Measurements from ENCODE around the gene TMTC1. TPM values are rescaled to one million over a fixed set of nuclear protein-coding genes. Genes with fewer than 3 reads are reported as not detected.

TMTC1 gene
- total and polyA plus RNA-seq, 2 of the 8 experiments (the other 6 are each of a cell fraction or from before 2014, with no cell fraction given): 15.4 to 20.8 TPM

GRCh38 chr12:29741342-29742241 lies 42.1 kb downstream of the TMTC1 start:
- peaks cover 0 to 4% (median under 1%) of the 10 kb centered on the region in 4 experiments; a peak in 2 of 8 replicates for H3K36me3 ChIP-seq (ENCODE audit: control insufficient read depth in 2 of 4, insufficient read depth in 4 of 4, low read length in 3 of 4)
- no peak overlapping the region for H3K56ac ChIP-seq (replicated peaks; ENCODE audit: insufficient read length, low read depth, low read length)
- no peaks in the 10 kb centered on the region for H3K79me1 ChIP-seq (ENCODE audit: low read depth, low read length)
- H2BK15ac ChIP-seq (ENCODE audit: low read length): no peak overlapping the region
- no peaks in the 10 kb centered on the region for H3K23me2 ChIP-seq (ENCODE audit: low read depth, low read length)
- H3K27ac ChIP-seq (ENCODE audit: low read depth, low read length): no peak overlapping the region
- H2BK120ac ChIP-seq (replicated peaks; ENCODE audit: low read depth, low read length): no peak overlapping the region
- H2BK5ac ChIP-seq (ENCODE audit: low read depth, low read length): no peak overlapping the region
- H4K8ac ChIP-seq (ENCODE audit: extremely low read depth, insufficient read depth, low read length): no peak overlapping the region
- no peak overlapping the region for H4K5ac ChIP-seq (ENCODE audit: insufficient read length, low read depth, low read length)
- peaks cover 0 to 8% (median 7%) of the 10 kb centered on the region in 4 experiments; a peak in 5 of 7 replicates for H3K4me1 ChIP-seq (replicated peaks in 1 of 4; ENCODE audit: control insufficient read depth in 3 of 4, insufficient read depth in 4 of 4, low read length in 3 of 4)
- H3K79me2 ChIP-seq (ENCODE audit: control insufficient read depth in 1 of 2, insufficient read depth in 2 of 2, low read length in 2 of 2): no peaks in the 10 kb centered on the region
- H2AFZ ChIP-seq (ENCODE audit: low read length): no peak overlapping the region
- ChIA-PET CTCF (ENCODE audit: partially characterized antibody) (interaction anchor here (0.6 kb wide), 1 partner anchor 32 kb away, joined by 3 read pairs; no protein-coding TSS in a partner anchor), POLR2A (ENCODE audit: partially characterized antibody) (interaction anchor here (1.7 kb wide), 1 partner anchor 18 kb away, joined by 3 read pairs; no protein-coding TSS in a partner anchor)
- H3K9ac ChIP-seq (replicated peaks in 1 of 4; ENCODE audit: extremely low read depth in 1 of 4, low read depth in 3 of 4, low read length in 3 of 4): no peak overlapping the region
- no peak overlapping the region for H2BK12ac ChIP-seq (ENCODE audit: low read depth, low read length)
- 92% methylated on average over 7 of the region's 7 CpGs; no CpG with 5 or more reads in 1 of the 2 experiments for WGBS, 2 experiments (ENCODE audit: extremely low coverage in 1 of 2, insufficient coverage in 1 of 2, insufficient read length in 1 of 2, insufficient replicate concordance in 2 of 2, low coverage in 1 of 2, low lambda C conversion rate in 2 of 2, missing lambda C conversion rate in 1 of 2)
- no peaks in the 10 kb centered on the region for H3K27me3 ChIP-seq (replicated peaks in 1 of 4; ENCODE audit: control insufficient read depth in 3 of 4, extremely low read depth in 1 of 4, insufficient read depth in 3 of 4, low read length in 3 of 4)
- no peak overlapping the region for H2BK20ac ChIP-seq (ENCODE audit: low read length)
- no peak overlapping the region for H3K23ac ChIP-seq (ENCODE audit: insufficient read length)
- TF ChIP-seq SRF (IDR thresholded peaks at IDR 0.05; ENCODE audit: low read depth, low read length): no peak
- TF ChIP-seq TAF1 (IDR thresholded peaks at IDR 0.05; ENCODE audit: low read depth, low read length): no peak
- TF ChIP-seq CEBPB (IDR thresholded peaks at IDR 0.05; ENCODE audit: low read depth, low read length): peak; percentile 91
- no peak overlapping the region for H3K14ac ChIP-seq (ENCODE audit: insufficient read length)
- no peak overlapping the region for H3K4ac ChIP-seq (replicated peaks; ENCODE audit: insufficient read length, low read depth, low read length)
- H3K4me2 ChIP-seq (ENCODE audit: insufficient read depth in 1 of 2, low read depth in 2 of 2, low read length in 2 of 2): no peak overlapping the region
- no peaks in the 10 kb centered on the region for H4K20me1 ChIP-seq (replicated peaks in 1 of 2; ENCODE audit: control insufficient read depth in 1 of 2, insufficient read depth in 2 of 2, low read length in 2 of 2)
- no peak overlapping the region for H3K4me3 ChIP-seq (ENCODE audit: extremely low read depth in 1 of 4, insufficient read depth in 2 of 4, low read depth in 3 of 4, low read length in 4 of 4)
- no peak overlapping the region for H3K18ac ChIP-seq (ENCODE audit: extremely low read depth, low read length)
- H3K9me3 ChIP-seq (ENCODE audit: insufficient read depth in 2 of 2, low read depth in 1 of 2, low read length in 1 of 2): no peaks in the 10 kb centered on the region
- H2AK5ac ChIP-seq (ENCODE audit: low read depth, low read length): no peak overlapping the region
- DNase-seq (ENCODE audit: low read depth in 1 of 2, low spot score in 2 of 2) (no peak), FAIRE-seq (peak; percentile 39)
- H4K91ac ChIP-seq (replicated peaks; ENCODE audit: insufficient read length, low read length): no peak overlapping the region
